HG03469 (cell line): Measurements from ENCODE around the gene RALGDS.

Source experiments
- ATAC-seq: cut with Tn5 transposase; IDR thresholded peaks from one replicate; pipeline ENCODE4 v1.9.1; 2021; ENCODE audit warnings: mild to moderate bottlenecking, moderate library complexity, moderate number of reproducible peaks; ENCODE audit not compliant: unreplicated experiment

Gene RALGDS

DNA sequence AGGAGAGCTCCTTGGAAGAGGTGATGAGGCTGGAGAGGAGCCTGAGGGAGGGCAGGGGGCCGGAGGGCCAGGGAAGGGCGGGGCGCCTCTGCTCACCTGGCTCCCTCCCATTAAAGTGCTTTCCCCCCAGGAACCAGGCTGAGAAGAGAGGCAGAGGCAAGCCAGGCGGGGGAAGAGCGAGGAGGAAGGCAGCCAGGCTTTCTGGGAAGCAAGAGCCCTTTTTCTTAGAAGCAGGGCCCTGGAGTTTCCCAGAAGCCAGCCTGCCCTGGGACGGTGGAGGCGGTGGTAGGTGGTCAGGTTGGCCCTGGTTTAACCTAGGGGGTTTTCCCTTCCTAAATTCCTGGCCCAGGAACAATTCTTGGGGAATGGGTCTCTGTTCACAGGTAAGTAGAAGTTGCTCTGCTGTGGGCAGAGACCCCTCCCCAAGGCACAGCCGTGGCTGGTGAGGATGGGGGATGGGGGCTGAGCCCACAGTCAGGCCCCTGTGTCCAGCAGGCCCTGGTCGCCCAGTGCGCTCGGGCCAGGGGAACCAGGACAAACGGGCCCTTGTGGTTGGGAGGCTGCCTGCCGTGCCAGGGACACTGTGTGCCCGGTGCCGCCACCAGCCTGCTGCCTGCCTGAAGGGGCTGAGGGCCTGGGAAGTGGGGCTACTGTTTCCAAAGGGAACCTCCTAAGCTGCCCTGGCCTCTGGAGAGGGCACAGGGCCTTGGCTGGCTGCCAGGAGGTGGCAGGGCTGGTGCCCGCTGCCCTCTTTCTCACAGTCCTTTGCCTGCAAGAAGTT, 16.6 kb upstream of the RALGDS start:
- no peak for ATAC-seq

DNA sequence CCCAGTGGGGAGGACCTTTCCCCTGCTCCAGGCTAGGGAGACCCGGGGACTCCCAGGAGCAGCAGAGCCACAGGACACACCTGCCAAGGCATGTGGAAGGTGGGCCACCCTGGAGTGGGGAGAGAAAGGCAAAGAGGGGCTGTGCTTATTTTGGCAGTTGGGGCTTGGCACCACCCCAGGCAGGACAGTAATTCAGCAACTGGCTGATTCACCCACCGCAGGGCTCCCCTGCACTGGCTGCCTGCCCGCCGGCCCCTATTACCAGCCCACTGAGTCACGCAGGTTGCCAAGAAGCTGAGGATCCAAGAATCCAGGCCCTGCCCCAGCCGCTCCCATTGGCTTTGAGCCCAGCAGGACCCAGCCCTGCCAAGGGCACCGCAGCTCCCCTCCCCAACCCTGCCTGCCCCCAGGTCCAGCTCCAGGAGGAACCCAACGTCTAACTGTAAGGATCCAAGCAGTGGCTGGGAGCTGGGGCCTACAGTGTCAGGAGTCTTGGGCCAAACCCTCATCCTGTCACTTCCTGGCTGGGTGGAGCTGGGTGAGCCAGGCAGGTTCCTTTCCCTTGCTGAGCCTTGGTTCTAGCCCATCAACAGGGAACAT, 14.2 kb upstream of the RALGDS start:
- ATAC-seq = no peak

DNA sequence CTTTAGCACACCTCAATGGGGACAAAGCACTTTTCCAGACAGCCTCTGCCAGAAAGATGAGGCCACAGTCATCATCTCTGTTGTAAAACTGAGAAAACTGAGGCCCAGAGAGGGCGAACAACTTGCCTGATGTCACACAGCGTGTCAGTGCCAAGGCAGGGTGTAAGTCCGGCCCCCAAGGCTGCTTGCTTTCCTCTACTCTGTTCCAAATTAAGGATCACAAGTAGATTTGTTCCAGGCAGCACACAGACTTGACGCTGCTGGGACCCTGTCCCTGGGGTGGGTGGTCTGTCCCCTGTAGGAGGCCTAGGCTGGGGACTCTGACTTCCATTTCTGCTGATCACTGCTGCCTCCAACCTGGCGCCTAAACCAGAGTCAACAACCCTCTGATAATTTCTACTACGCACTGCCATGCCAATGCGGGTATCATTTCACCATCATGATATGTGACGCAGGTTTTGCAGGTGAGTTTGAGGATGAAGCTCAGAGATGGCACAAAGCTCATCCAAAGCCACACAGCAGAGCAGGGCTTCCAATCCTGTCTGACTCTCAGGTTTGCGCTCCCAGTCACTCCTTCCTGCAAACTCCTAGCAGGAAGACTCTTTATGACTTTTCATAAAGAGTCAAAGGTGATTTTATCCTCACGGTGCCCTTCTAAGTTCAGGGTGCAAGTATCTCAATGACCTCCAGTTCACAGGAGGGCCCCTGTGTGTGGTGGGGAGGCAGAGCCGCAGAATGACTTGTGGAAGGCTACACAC, 13.5 kb upstream of the RALGDS start:
- ATAC-seq = no peak

DNA sequence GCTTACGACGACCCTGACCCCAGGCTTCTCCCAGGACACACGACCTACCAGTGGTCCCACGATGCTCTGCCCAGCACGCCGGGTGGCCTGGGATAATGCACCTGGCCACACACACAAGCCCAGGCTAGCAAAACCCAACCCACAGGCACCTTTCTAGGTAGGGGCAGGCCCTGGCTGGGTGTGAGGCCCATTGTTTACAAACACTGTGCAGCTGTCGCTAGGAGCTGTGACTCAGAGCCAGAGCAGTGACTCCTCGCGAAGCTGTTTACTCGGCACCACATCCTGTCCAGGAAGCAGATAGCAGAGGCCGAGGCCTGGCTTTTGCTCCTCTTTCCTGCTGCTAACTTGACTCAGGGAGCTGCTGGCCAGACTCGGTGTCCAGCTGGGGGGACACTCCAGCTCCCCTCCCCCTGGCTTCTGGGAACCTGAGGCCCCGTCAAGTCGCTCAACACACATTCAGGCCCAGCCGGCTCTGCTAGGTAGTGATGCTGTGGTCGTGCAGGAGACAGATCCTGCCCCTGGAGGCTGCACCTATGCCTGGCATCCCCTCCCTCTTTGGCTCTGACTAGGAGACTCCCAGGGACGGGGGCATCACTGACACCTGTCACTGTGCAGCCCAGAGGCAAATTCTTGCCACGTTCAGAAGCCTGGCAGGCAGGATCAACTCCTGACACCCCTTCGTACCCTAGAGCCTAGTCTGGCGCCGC, 12.8 kb upstream of the RALGDS start:
- peak; percentile 49 for ATAC-seq

DNA sequence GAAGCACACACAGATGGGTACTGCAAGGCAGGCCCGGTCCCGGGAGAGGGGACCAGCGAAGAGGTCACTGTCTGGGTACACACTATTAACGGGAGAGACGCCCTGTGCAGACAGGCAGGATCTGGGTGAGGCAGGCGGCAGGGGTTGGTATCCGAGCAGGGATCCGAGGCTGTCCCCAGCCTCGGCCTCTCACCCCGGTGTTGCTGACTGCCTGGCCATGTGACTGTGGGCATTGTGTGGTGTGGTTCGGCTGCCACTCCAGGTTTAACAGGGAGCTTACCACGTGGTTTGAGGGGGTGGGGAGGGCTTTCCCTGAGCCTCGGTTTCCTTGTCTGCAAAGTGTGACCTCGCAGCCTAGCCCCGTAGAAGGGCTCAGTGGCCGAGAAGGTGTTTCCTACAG, 11.1 kb upstream of the RALGDS start:
- no peak for ATAC-seq

DNA sequence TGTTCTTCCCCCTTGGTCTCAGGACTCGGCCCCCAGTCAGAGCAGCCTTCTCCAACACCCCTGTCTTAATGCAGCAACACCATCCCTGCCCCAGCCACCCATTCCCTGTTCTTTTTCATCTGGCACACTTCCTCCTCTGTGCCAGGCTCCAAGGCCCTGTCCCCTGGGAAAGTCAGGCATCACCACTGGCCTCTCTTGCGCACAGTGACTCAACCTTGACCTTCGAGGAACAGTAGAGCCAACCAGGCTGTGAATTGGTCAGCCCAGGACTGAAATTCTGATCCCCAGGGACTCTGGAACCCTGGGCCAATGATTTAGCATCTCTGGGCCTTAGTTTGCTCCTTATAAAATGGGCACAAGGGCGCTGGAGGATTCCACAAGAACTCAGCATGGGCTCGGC, 10.5 kb upstream of the RALGDS start:
- ATAC-seq = no peak

DNA sequence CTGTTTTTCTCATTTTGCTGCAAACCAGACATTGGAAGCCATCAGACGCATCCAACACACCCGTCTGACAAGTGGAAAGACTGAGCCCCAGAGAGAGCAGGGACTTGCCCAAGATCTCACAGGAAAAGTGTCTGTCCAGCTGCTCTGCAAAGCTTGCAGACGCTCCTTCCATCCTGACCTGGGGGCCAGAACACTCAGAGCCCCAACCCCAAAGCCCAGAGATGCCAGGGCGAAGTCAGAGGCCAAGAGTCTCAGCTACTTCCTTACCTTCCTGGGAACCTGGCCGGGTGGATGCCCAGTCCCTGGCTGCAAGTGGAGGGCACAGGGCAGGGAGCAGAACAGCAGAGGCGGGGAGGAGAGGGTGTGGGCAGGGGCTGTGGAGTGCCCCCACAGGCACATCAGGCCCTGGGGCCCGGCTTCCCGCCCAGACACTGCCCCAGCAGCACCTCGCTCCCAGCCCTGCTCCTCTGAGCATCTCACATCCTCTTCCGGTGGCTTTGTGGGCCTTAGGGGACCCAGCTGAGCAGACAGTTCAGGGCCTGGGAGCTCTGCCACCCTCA, 9.7 kb upstream of the RALGDS start:
- ATAC-seq = no peak

DNA sequence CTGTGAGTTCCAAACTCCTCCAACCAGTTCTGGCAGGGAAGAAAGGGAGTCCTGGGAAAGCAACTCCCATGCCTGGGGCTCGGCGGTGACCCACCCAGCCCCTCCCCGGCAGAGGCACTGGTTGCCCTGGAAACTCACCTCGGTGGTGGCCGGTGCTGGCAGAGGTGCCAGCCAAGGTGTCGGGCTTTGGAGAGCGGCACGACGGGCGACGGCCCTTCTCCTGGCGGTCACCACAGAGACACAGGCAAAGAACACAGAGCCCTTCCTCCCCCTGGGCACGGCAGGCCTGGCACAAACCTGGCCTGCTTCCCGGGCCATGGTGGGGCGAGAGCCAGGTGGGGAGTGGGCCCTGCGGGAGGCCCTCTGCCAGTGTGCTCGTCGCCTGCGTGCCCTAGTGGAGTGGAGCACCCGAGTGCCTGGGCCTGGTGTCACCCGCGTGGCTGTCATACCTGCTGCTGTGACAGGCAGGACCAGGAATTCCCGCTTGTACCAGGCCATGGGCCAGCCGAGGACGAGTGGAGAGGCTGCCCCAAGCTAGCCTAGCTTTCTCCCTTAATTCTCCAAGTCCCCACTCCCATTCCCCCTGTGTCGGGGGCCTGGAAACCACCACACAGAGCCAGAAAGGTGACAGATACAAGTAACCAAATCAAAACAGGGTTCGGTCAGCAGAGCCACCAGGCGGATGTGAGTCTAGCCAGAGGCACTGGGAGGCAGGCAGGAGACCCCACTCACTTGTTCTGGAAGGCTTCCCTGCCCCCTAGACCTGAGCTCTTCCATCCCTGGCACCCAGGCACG, 8.2 kb upstream of the RALGDS start:
- ATAC-seq = no peak

DNA sequence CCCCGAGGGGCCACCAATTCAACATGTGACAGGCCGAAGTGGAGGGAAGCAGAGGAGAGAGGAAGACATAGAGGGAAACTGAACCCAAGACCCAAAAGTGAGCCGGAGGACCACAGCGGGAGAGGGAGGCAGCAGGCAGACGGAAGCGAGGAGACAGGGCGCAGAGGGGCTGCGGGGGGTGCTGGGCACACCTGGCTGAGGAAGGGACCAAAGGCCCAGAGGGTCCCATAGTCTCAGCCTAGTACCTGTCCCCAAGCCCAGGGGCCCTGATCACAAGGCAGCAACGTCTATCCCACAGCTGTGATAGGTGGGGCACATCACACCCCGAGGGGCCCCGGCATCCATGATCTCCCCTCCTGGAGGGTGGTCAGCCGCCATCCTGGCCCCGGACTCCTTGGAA, 7.1 kb upstream of the RALGDS start:
- ATAC-seq = no peak

DNA sequence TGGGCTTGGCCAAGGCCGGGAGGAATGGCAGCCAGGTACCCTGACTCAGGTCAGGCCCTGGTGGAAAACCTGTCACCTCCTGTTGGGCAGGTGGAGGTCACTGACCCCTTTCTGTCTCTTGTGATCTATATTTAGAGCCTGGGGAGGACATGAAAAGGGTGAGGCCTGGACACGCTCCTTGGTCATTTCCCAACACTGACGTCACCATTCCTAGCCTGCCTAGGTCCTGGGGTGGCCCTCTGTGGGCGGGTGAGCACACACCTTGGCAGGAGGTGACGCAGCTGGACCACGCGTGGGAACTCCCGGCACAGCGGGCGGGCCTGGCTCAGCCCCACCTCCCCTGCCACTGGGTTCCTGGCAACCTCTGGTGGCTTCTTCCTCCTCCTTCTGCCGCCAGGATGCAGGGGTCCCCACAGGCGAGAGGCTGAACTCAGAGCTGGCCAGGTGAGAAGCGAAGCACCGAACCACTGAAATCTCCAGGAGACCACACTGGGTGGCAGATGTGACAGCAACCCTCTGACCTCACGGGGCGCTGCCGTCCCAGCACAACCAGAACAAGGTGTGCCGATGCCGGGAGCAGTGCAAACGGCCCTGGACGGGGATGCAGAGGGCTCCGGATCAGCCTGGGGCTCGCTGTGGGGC, 6.4 kb upstream of the RALGDS start:
- no peak for ATAC-seq

DNA sequence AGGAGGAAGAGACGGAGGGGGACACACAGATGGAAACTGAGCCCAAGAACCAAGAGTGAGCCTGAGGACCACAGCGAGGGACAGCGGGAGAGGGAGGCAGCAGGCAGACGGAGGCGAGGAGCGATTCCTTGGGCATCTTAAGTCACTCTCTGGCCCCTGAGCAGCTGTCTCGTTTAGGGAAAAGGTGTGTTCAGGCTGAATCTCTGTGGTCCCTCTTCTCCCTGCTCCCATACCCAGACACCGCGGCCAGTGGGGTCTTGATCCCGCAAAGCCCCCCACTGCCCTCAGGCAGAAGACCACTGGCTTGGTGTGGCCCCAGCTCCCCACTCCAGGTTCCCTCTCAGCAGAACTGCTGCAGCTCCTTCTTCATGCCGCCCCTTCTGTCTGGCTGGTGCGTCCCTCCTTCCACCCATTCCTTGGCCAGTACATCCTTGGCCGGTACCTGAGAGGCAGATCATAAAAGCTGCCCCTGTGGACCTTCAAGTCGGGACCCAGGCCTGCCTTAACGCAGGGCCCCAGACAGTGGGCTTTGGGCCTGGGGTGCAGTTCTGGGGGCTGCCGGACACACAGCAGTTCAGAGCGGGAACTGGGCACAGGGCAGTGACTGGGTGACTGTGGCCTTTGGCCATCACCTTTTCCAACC, 5.8 kb upstream of the RALGDS start:
- ATAC-seq = no peak

DNA sequence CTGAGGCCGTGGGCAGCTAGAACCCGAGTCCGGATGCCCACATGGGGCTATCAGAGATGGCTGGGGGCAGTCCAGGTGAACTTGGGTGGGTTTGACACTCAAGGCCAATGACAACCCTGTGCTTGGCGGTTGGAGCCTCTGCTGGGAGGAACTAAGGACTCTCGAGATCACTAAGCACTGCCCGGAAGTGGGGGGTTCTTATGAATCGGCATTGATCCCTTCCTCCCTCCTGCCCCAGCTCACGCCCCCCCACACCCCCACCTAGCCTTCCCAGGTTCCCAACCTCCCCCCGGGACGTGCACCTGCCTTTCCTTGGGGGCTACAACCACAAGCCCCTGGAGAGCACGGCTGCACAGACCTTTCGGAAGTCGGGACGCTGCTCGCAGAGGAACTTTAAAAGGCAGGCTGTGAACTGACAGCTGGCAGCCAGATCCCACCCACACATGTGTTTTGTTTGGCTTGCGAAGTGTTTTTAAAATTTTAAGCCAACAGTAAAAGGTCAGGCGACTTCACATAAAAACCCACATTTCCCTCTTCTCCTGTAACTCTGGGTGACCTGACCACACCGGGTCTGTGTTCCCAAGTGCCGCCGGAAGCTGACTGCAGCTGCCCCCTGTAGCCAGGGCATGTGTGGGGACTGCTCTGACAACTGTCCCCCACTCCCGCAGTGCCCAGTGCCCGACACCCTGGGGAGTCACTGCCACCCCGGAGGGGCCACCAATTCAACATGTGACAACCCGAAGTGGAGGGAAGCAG, 5.1 kb upstream of the RALGDS start:
- ATAC-seq = no peak

DNA sequence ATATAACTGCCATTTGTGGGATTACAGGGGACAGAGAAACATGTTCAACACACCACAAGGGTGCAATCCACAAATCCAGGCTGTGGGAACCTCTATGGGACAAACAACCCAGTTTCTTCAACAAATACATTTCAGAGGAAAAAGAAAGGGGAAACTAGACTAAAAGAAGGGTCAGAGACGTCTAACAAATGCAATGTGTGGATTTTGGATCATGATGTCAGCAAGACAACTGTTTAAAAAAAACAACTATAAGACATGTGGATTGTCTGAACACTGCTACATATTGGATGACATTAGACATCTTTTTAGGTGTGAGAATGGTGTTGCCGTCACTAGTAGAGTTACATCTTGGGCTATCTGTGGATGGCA, 3.9 kb upstream of the RALGDS start:
- no peak for ATAC-seq

DNA sequence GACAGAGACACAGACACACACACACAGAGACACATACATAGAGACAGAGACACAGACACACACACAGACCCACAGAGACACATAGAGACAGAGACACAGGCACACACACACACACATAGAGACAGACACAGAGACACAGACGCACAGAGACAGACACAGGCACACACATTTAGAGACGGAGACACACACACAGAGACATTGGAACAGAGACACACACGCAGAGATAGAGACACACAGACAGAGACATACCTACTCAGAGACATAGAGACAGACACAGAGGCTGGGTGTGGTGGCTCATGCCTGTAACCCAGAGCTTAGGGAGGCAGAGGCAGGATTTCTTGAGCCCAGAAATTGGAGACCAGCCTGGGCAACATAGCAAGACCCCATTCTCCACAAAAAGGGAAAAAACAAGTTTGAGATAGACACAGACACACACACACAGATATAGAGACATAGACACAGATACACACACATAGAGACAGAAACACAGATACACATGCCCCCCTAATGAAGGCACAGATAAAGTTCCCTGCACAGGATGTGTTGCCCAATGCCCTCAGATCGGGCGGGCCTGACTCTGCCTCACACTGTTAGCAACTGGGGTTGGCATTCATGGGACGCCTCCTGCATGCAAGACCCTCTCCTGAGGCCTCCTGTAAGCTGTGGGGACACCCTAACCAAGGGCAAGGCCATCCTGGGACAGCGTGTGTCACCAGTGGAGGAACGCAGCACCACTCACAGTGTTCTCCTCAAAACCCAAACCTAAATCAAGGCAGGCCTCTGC, 3.3 kb upstream of the RALGDS start:
- no peak for ATAC-seq

DNA sequence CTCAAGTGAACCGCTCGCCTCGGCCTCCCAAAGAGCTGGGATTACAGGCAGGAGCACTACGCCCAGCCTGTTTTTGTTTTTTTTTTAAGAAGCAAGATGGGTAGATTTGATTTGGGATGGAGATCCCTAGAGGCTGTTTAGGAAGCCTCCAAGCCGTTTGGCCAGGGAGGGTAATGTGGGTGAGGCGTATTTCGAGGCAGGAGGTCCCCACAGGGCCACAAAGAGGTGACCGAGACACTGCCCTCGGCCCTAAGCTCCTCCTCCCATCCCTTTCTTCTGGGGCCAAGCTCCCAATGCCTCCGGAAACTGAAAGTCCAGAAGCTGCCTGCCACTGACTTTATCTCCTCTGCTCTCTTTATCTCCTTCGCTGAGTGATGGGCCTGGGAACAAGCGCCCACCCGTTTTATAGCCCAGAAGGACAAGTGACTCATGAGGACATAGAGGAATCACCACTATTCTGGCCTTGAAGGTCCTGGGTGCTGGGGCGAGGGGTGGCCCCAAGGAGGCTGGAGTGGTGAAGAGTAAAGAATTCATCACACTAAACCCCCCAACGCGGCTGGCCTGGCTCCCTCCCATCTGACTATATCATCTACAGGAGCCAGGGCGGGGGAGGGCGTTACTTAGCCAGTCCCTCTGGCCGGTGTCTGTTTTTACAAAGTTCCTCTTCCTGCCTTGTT, 2.0 kb upstream of the RALGDS start:
- ATAC-seq = no peak

DNA sequence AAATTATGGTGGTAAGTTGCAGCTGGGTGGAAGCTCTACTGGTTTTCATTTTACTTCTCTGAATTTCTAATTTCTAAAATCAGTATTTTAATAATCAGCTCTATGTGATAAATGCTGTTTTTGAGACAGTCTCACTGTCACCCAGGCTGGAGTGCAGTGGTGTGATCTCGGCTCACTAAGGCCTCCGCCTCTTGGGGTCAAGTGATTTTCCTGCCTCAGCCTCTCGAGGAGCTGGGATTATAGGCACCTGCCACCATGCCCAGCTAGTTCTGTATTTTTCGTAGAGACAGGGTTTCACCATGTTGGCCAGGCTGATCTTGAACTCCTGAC, 1.5 kb upstream of the RALGDS start:
- ATAC-seq = no peak

DNA sequence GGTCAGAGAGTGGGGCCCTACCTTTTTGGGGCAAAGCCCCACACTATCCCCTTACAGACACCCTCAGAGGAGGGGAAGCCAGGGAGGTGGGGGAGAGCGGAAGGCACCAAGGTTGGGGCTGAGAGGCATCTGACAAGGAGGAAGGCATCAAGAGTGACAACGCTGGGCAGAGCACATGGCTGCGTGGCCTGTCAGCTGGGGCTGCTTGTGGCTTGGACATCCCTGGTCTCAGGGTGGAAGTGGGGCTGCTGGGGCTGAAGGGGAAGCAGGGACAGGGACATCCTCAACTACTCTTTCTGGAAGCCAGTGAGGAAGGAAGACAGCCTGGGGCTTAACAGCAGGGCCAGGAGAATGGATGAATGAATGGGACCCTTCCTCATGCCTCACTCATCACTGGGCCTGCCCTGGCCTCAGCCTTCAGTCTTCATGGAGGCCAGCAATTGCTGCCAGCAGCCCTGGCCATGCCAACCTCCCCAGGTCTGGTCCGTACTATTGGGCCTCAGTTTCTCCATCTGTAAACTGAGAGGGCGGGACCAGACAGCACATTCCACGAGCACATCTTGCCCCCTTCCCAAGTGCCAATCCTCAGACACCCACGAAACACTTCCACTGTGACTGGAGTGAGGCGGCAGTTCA, 993 bp upstream of the RALGDS start:
- no peak for ATAC-seq
